ENCODE data around the gene ZNF471. TPM values are rescaled to one million over a fixed set of nuclear protein-coding genes. Genes with fewer than 3 reads are reported as not detected.

The ZNF471 gene
- total and polyA plus RNA-seq, 2 of the 13 experiments (the other 11 are each of a cell fraction or from before 2014, with no cell fraction given) = not detected

- no TSS peak for BruUV-seq (replicated peaks)
- DNase-seq (ENCODE audit: low spot score) (no peak), ATAC-seq (no peak), FAIRE-seq (no peak)
- no peak overlapping the region for H3K27ac ChIP-seq (ENCODE audit: extremely low read length, insufficient read depth, low read length)
- peaks cover 88% of the 10 kb centered on the region for H3K9me3 ChIP-seq (ENCODE audit: low read length)
- H3K9ac ChIP-seq (ENCODE audit: insufficient read depth, low read depth, low read length) = no peak overlapping the region
- H4K20me1 ChIP-seq (ENCODE audit: insufficient read depth, low read length) = no peaks in the 10 kb centered on the region
- H3K4me2 ChIP-seq (ENCODE audit: low read depth, low read length) = no peak overlapping the region
- H3K4me3 ChIP-seq (replicated peaks in 1 of 3; ENCODE audit: insufficient read depth in 1 of 3, low read depth in 2 of 3, low read length in 3 of 3) = no peak overlapping the region
- WGBS (ENCODE audit: low lambda C conversion rate) = 6% methylated on average over 5 of the region's 6 CpGs
- no peaks in the 10 kb centered on the region for H3K4me1 ChIP-seq (ENCODE audit: insufficient read depth, low read length)
- ChIA-PET POLR2A (no interaction called here), CTCF (ENCODE audit: low intra/inter-chr PET ratio, low total read pairs) (no interaction called here)
- H3K79me2 ChIP-seq (ENCODE audit: insufficient read depth, low read length) = no peaks in the 10 kb centered on the region
- H3K36me3 ChIP-seq (replicated peaks in 1 of 2; ENCODE audit: control insufficient read depth in 1 of 2, insufficient read depth in 2 of 2, low read length in 2 of 2) = no peaks in the 10 kb centered on the region
- intact Hi-C loops (cut with micrococcal nuclease; ENCODE audit: unreplicated experiment) (no loop called here), in situ Hi-C loops (cut with HindIII; ENCODE audit: extremely low pct_ligation_motif_present, low pct_unique_long_range_greater_than_20kb) (no loop called here)
- H3K27me3 ChIP-seq (ENCODE audit: control insufficient read depth in 1 of 2, insufficient read depth in 2 of 2, low read length in 2 of 2) = no peaks in the 10 kb centered on the region
- H2AFZ ChIP-seq (ENCODE audit: low read length) = no peak overlapping the region
- TF ChIP-seq, protein P1, sequence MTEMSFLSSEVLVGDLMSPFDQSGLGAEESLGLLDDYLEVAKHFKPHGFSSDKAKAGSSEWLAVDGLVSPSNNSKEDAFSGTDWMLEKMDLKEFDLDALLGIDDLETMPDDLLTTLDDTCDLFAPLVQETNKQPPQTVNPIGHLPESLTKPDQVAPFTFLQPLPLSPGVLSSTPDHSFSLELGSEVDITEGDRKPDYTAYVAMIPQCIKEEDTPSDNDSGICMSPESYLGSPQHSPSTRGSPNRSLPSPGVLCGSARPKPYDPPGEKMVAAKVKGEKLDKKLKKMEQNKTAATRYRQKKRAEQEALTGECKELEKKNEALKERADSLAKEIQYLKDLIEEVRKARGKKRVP (CRISPR knock-in tag; IDR thresholded peaks at IDR 0.05) = no peak
- TF ChIP-seq ZNF570 (CRISPR knock-in tag; IDR thresholded peaks at IDR 0.05; ENCODE audit: borderline replicate concordance) (no peak), RERE (CRISPR knock-in tag; IDR thresholded peaks at IDR 0.05; ENCODE audit: low read depth) (no peak), EZH2 (conservative IDR thresholded peaks at IDR 0.05; ENCODE audit: low read depth, low read length) (no peak), ZNF563 (CRISPR knock-in tag; IDR thresholded peaks at IDR 0.05) (no peak), ZNF879 (CRISPR knock-in tag; IDR thresholded peaks at IDR 0.05) (no peak), MED8 (CRISPR knock-in tag; IDR thresholded peaks at IDR 0.05; ENCODE audit: insufficient replicate concordance) (no peak), SMC3 (IDR thresholded peaks at IDR 0.05; ENCODE audit: low read length) (no peak), ZNF768 (CRISPR knock-in tag; IDR thresholded peaks at IDR 0.05) (no peak), ZNF383 (CRISPR knock-in tag; IDR thresholded peaks at IDR 0.05; ENCODE audit: borderline replicate concordance) (no peak), STAG1 (CRISPR knock-in tag; IDR thresholded peaks at IDR 0.05) (peak; percentile 19; the same call in 1 of the 2 replicates)
- TF ChIP-seq, protein P2, sequence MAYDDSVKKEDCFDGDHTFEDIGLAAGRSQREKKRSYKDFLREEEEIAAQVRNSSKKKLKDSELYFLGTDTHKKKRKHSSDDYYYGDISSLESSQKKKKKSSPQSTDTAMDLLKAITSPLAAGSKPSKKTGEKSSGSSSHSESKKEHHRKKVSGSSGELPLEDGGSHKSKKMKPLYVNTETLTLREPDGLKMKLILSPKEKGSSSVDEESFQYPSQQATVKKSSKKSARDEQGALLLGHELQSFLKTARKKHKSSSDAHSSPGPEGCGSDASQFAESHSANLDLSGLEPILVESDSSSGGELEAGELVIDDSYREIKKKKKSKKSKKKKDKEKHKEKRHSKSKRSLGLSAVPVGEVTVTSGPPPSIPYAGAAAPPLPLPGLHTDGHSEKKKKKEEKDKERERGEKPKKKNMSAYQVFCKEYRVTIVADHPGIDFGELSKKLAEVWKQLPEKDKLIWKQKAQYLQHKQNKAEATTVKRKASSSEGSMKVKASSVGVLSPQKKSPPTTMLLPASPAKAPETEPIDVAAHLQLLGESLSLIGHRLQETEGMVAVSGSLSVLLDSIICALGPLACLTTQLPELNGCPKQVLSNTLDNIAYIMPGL (CRISPR knock-in tag; IDR thresholded peaks at IDR 0.05; ENCODE audit: borderline replicate concordance in 1 of 2, low read depth in 1 of 2) = no peak
- TF ChIP-seq, protein P3, sequence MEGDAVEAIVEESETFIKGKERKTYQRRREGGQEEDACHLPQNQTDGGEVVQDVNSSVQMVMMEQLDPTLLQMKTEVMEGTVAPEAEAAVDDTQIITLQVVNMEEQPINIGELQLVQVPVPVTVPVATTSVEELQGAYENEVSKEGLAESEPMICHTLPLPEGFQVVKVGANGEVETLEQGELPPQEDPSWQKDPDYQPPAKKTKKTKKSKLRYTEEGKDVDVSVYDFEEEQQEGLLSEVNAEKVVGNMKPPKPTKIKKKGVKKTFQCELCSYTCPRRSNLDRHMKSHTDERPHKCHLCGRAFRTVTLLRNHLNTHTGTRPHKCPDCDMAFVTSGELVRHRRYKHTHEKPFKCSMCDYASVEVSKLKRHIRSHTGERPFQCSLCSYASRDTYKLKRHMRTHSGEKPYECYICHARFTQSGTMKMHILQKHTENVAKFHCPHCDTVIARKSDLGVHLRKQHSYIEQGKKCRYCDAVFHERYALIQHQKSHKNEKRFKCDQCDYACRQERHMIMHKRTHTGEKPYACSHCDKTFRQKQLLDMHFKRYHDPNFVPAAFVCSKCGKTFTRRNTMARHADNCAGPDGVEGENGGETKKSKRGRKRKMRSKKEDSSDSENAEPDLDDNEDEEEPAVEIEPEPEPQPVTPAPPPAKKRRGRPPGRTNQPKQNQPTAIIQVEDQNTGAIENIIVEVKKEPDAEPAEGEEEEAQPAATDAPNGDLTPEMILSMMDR (CRISPR knock-in tag; IDR thresholded peaks at IDR 0.05) = peak; percentile 27
- TF ChIP-seq, protein P4, sequence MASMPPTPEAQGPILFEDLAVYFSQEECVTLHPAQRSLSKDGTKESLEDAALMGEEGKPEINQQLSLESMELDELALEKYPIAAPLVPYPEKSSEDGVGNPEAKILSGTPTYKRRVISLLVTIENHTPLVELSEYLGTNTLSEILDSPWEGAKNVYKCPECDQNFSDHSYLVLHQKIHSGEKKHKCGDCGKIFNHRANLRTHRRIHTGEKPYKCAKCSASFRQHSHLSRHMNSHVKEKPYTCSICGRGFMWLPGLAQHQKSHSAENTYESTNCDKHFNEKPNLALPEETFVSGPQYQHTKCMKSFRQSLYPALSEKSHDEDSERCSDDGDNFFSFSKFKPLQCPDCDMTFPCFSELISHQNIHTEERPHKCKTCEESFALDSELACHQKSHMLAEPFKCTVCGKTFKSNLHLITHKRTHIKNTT (CRISPR knock-in tag; IDR thresholded peaks at IDR 0.05) = no peak
Measured at GRCh38 chr19:56547535-56547934, 39.9 kb downstream of the ZNF471 start.

Data from HepG2 (cell line).